ENCODE results near the gene NMD3. TPM values are rescaled to one million over a fixed set of nuclear protein-coding genes. Genes with fewer than 3 reads are reported as not detected.
A peak's percentile ranks its signal among the peaks of the same experiment; 100 is the strongest.

The NMD3 gene
- polyA plus RNA-seq, 3 donors: 16.8 to 30.0 (median 20.7) TPM

DNA sequence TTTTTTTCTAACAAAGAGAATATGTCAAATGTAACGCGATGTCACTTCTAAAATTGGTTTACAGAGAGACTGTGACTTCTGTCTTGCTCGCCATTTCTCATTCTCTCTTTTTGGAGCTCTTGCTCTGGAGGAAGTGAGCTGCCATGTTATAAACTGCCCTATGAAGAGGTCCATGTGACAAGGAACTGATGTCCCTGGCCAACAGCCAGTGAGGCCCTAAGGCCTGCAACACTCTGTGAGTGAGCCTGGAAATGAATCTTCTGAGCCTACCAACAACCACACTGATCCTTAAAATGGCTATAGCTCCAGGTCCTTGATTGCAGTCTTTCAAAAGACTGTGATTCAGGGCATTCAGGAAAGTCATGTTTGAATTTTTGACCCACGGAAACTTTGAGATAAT lies 49.9 kb downstream of the NMD3 start:
- intact Hi-C loops (cut with micrococcal nuclease): loop anchor here (5.0 to 10.0 kb wide), 4 partner anchors 136 to 566 kb away; no protein-coding TSS in a partner anchor
- Mint-ChIP-seq H3K27me3 (ENCODE audit: low read depth in 3 of 3) (no peaks in the 10 kb centered on the region), H3K9me3 (peaks cover 0 to 2% (median 0%) of the 10 kb centered on the region in 7 donors), H3K36me3 (peaks cover 1 to 11% of the 10 kb centered on the region in 2 donors), H3K4me1 (no peaks in the 10 kb centered on the region), H3K27ac (no peak overlapping the region), H3K4me3 (no peak overlapping the region)
- Histone ChIP-seq H3K27ac (ENCODE audit: low read depth in 1 of 2, low read length in 2 of 2) (no peak overlapping the region), H3K27me3 (ENCODE audit: control insufficient read depth in 2 of 2, insufficient read depth in 2 of 2, low read length in 2 of 2) (no peaks in the 10 kb centered on the region), H3K4me1 (ENCODE audit: control insufficient read depth in 1 of 2, insufficient read depth in 2 of 2, low read length in 2 of 2) (no peaks in the 10 kb centered on the region), H3K36me3 (replicated peaks in 1 of 2; ENCODE audit: control insufficient read depth in 1 of 2, insufficient read depth in 2 of 2, low read length in 2 of 2) (no peaks in the 10 kb centered on the region), H2AFZ (ENCODE audit: insufficient read depth, low read depth, low read length, poor library complexity, severe bottlenecking) (no peak overlapping the region), H3K79me2 (ENCODE audit: insufficient read depth, low read length) (no peaks in the 10 kb centered on the region), H4K20me1 (ENCODE audit: insufficient read depth, low read length) (no peaks in the 10 kb centered on the region), H3K9ac (ENCODE audit: insufficient read depth, low read length, poor library complexity, severe bottlenecking) (no peak overlapping the region), H3K4me3 (replicated peaks in 1 of 3; ENCODE audit: low read depth in 2 of 3, low read length in 3 of 3) (no peak overlapping the region), H3K4me2 (replicated peaks; ENCODE audit: extremely low read depth, low read length, poor library complexity, severe bottlenecking) (no peak overlapping the region), H3K9me3 (replicated peaks in 1 of 2; ENCODE audit: control insufficient read depth in 1 of 2, insufficient read depth in 1 of 2, low read length in 2 of 2) (no peaks in the 10 kb centered on the region)
- 95% methylated on average over 3 of the region's 4 CpGs for WGBS (ENCODE audit: insufficient coverage)
- no peak for DNase-seq
- TF ChIP-seq CTCF (IDR thresholded peaks at IDR 0.05): no peak

DNA sequence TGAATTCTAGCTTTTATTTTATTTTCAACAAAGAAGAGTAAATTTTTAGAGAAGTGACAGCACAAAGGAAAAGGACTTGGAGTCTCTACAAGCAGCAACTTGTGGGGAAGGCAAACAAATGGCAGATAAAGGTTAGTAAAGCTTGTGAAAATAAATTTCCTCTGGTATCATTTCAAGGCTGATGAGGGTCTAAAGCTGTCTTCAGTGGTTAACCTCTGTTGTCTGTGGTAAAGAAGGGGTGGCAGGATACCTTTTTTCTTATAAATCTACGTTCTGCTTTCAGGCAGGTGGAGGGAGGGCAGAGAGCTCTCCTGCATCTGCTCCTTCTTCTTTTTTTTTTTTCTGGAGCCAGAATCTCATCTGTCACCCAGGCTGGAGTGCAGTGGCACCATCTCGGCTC lies 50.5 kb downstream of the NMD3 start:
- H3K4me3 ChIP-seq (replicated peaks in 1 of 3; ENCODE audit: low read depth in 2 of 3, low read length in 3 of 3): no peak overlapping the region
- H3K36me3 Mint-ChIP-seq: peaks cover 1 to 14% of the 10 kb centered on the region in 2 donors
- TF ChIP-seq CTCF (IDR thresholded peaks at IDR 0.05): no peak
- no peak for DNase-seq
- no peak overlapping the region for H3K27ac ChIP-seq (ENCODE audit: low read depth in 1 of 2, low read length in 2 of 2)
- no peak overlapping the region for H3K9ac ChIP-seq (ENCODE audit: insufficient read depth, low read length, poor library complexity, severe bottlenecking)
- WGBS (ENCODE audit: insufficient coverage): no CpG with 5 or more reads among the region's 2 CpGs
- H3K4me2 ChIP-seq (replicated peaks; ENCODE audit: extremely low read depth, low read length, poor library complexity, severe bottlenecking): no peak overlapping the region
- intact Hi-C loops (cut with micrococcal nuclease): loop anchor here (2.0 to 10.0 kb wide), 5 partner anchors 136 to 567 kb away; no protein-coding TSS in a partner anchor
- no peaks in the 10 kb centered on the region for H3K4me1 ChIP-seq (ENCODE audit: control insufficient read depth in 1 of 2, insufficient read depth in 2 of 2, low read length in 2 of 2)
- H3K36me3 ChIP-seq (replicated peaks in 1 of 2; ENCODE audit: control insufficient read depth in 1 of 2, insufficient read depth in 2 of 2, low read length in 2 of 2): no peaks in the 10 kb centered on the region
- H3K27me3 ChIP-seq (ENCODE audit: control insufficient read depth in 2 of 2, insufficient read depth in 2 of 2, low read length in 2 of 2): no peaks in the 10 kb centered on the region
- H3K27ac Mint-ChIP-seq: peak overlapping the region in 1 of 7 donors; percentile 21
- H3K4me1 Mint-ChIP-seq: no peaks in the 10 kb centered on the region
- H3K79me2 ChIP-seq (ENCODE audit: insufficient read depth, low read length): no peaks in the 10 kb centered on the region
- no peak overlapping the region for H2AFZ ChIP-seq (ENCODE audit: insufficient read depth, low read depth, low read length, poor library complexity, severe bottlenecking)
- no peaks in the 10 kb centered on the region for H4K20me1 ChIP-seq (ENCODE audit: insufficient read depth, low read length)
- no peak overlapping the region for H3K4me3 Mint-ChIP-seq
- H3K9me3 Mint-ChIP-seq: peaks cover 0 to 3% (median 2%) of the 10 kb centered on the region in 7 donors
- H3K27me3 Mint-ChIP-seq (ENCODE audit: low read depth in 3 of 3): peaks cover 0 to 2% (median 0%) of the 10 kb centered on the region in 3 donors
- H3K9me3 ChIP-seq (replicated peaks in 1 of 2; ENCODE audit: control insufficient read depth in 1 of 2, insufficient read depth in 1 of 2, low read length in 2 of 2): no peaks in the 10 kb centered on the region

Data from CD14-positive monocyte (primary cell).